ENCODE measurements around the gene OSTC. TPM values are rescaled to one million over a fixed set of nuclear protein-coding genes. Genes with fewer than 3 reads are reported as not detected.

OSTC gene
- total and polyA plus RNA-seq, 9 of the 15 experiments (the other 6 are each of a cell fraction or from before 2014, with no cell fraction given): 112 to 966 (median 235) TPM

- TF ChIP-seq ASH1L (IDR thresholded peaks at IDR 0.05; ENCODE audit: borderline replicate concordance, low read depth, partially characterized antibody) (peak; percentile 83), ZNF318 (IDR thresholded peaks at IDR 0.05; ENCODE audit: borderline replicate concordance in 1 of 2, low read depth in 1 of 2) (no peak), ZBED1 (IDR thresholded peaks at IDR 0.05) (no peak), KLF10 (CRISPR knock-in tag; IDR thresholded peaks at IDR 0.05) (no peak), ZFX (CRISPR knock-in tag; IDR thresholded peaks at IDR 0.05) (peak; percentile 93), ETV5 (CRISPR knock-in tag; IDR thresholded peaks at IDR 0.05; ENCODE audit: low read depth) (peak; percentile 48; the same call in 1 of the 2 replicates), PHF8 (IDR thresholded peaks at IDR 0.05; ENCODE audit: borderline replicate concordance, low read length) (peak; percentile 91), ZNF263 (CRISPR knock-in tag; IDR thresholded peaks at IDR 0.05; ENCODE audit: borderline replicate concordance) (no peak), SPI1 (IDR thresholded peaks at IDR 0.05; ENCODE audit: borderline replicate concordance, low read depth, low read length) (no peak), HDAC1 (IDR thresholded peaks at IDR 0.05) (peak in 1 of 2 experiments; percentile 93; a peak in 2 of 4 replicates), MYC (IDR thresholded peaks at IDR 0.05; ENCODE audit: low read depth, low read length) (peak; percentile 93), MYC (CRISPR knock-in tag; IDR thresholded peaks at IDR 0.05; ENCODE audit: borderline replicate concordance, low read depth) (peak; percentile 79; the same call in 1 of the 2 replicates), TOE1 (IDR thresholded peaks at IDR 0.05; ENCODE audit: borderline replicate concordance) (peak; percentile 93), TOE1 (CRISPR knock-in tag; IDR thresholded peaks at IDR 0.05; ENCODE audit: borderline replicate concordance, low read depth) (no peak), SIN3A (IDR thresholded peaks at IDR 0.05; ENCODE audit: borderline replicate concordance in 2 of 2, control insufficient read depth in 1 of 2, low read depth in 2 of 2, low read length in 2 of 2) (peak; percentile 60 to 68; a peak in 1 of 4 replicates), LEF1 (IDR thresholded peaks at IDR 0.05) (0 out of 2 replicates have a peak, but pooled peaks have one; percentile 9), ETV1 (tag; conservative IDR thresholded peaks at IDR 0.05; ENCODE audit: low read depth) (peak; percentile 44; the same call in 1 of the 2 replicates)
Observed at GRCh38 chr4:108650212-108651013, at the start of gene OSTC (continued).
